ENCODE data around the gene TSPAN9. TPM values are rescaled to one million over a fixed set of nuclear protein-coding genes. Genes with fewer than 3 reads are reported as not detected.

Gene TSPAN9
- total RNA-seq, 1 experiment from 2014 or later: 28.7 TPM

GRCh38 chr12:3204730-3205531, 127.8 kb downstream of the TSPAN9 start:
- no peak for DNase-seq (ENCODE audit: low read depth)

- peak; percentile 60 for DNase-seq (ENCODE audit: low read depth)
Observed at GRCh38 chr12:3205742-3206519, 128.8 kb downstream of the TSPAN9 start.

GRCh38 chr12:3206536-3207072, 129.4 kb downstream of the TSPAN9 start:
- DNase-seq (ENCODE audit: low read depth): peak; percentile 25

DNA sequence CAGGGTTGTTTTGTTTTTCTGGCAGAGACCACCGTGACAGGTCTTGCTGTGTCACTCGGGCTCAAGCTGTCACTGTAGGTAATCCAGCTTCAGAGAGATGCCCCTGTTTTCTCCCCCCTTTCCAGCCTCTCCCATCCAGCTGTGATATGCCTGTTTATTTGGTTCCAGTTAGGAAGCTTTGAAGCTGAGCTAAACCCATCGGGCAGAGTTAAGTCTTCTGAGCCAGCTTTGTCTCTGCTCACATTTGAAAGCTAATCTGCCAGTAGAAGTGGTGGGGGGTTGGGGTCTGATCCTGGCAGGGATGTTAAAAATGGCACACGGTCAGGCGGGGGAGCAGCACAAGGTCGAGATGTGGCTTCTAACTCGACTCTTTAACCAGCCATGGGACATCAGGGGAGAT, 130.0 kb downstream of the TSPAN9 start:
- no peak for DNase-seq (ENCODE audit: low read depth)

DNA sequence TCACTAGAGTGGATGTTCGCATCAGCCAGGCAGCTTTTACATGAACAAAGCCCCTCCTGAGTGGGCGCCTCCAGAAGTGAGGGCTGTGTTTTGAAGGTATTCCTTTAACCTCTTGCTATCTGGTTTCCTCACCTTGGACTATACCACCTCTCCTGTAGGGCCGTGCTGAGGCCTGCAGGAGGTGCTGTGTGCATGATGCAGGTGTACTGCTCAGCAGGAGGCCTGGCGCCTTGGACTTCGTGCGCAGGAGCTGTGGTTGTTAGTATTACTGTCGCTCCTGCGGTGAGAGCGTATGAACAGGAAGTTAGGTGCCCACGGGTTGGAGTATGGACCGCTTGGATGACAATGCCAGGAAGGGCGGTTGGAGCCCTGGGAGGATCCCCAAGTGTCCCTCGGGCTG, 130.7 kb downstream of the TSPAN9 start:
- DNase-seq (ENCODE audit: low read depth): no peak

DNA sequence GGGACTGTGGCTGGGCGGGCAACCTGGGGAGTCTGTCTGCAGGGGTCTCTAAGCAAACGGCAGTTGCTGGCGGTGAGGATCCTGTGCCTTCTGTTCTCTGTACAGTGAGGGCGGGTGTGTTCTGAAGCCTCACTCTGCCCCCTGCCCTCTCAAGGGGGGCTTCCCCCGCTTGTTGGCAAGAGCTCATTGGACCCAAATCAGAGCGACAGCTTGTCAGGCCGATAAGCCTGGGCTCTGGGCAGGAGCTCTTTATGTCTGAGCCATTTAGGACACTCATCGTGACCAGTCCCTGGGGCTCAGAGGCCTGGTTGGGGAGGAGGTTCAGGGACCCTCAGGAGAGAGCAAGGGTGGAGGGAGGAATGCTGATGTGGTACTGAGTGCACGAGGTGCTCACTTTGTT, 136.0 kb downstream of the TSPAN9 start:
- DNase-seq (ENCODE audit: low read depth): no peak

GRCh38 chr12:3213768-3214167, 136.6 kb downstream of the TSPAN9 start:
- DNase-seq (ENCODE audit: low read depth): no peak

DNA sequence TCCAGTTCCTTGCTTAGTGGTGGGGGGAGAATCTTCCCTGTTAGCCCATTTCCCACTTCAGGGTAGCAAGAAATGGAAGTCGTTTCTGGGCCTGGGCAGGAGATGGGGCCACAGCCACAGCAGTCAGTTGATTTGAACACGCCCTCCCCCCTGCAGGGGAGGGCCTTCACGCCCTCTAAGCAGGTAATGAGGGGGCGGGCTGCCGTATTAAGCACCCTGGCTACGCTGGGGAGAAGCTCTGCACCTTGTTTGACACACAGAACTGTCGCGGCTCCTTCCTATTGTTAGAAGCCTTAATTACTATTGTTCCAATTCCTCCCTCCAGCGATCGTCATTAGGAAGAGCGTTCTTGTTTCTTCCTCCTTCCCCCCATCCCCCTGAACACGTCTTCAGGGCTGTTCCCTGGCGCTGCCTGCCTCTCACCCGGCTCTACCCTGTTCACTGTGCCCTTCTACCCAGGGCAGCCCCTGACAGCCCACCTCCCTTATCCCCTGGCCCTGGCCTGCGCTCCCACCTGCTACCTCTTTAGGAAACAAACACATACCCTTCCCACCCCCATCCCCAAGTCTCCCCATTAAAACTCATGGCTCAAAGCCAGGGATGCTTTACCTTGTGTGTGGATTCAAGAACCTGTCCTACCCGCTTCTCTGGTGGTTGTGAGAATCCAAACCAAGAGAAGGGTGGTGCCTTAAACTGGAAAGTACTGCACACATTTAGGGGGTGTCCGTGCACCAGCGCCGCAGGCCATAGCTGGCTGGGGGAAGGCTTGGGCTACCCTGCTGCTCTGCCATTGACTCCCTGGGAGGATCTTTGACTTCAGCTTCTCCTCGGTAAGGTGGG, 137.6 kb downstream of the TSPAN9 start:
- DNase-seq (ENCODE audit: low read depth): no peak

DNA sequence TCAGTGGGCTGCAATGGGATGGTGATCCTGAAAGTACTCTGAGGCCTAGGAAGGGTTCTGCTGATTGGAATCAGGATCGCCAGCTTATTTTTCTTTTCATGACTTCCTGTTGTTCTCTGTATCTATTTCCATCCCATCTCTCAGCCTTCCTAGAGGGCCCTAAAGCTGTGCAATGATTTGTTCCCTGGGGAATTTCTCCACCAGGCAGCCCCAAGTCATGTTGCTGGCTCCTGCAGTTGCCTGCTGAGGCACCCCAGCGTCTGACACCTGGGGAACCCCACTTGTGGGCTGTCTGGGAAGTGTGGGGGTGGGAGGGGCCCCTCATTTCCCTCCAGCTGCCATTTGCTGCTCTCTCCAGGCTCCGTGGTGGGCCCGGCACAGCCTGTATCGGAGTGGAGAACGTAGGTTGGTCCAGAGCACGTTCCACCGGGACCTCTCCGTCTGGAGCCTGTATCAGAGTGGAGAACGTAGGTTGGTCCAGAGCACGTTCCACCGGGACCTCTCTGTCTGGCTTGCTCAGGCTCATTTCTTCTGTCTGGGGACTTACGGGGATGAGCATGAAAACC, 138.3 kb downstream of the TSPAN9 start:
- no peak for DNase-seq (ENCODE audit: low read depth)

DNA sequence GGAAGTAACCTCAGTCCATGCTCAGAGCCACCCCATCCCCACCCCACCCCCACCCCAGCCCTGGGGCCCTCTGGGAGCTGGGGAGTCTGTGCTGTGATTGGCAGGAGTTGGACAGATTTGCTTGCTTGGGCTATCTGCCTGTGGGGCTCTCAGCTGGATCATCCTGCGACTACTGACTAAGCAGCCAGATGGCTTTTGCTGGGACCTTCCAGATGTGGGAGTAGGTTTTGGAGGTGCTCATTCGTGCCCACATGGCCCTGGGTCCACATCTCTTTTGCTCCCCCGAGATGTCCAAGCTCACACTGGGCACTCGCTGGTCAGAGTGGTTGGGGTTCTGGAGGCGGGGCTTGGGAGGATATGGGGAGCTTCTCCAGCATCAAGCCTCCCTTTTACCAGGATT, 138.9 kb downstream of the TSPAN9 start:
- no peak for DNase-seq (ENCODE audit: low read depth)

DNA sequence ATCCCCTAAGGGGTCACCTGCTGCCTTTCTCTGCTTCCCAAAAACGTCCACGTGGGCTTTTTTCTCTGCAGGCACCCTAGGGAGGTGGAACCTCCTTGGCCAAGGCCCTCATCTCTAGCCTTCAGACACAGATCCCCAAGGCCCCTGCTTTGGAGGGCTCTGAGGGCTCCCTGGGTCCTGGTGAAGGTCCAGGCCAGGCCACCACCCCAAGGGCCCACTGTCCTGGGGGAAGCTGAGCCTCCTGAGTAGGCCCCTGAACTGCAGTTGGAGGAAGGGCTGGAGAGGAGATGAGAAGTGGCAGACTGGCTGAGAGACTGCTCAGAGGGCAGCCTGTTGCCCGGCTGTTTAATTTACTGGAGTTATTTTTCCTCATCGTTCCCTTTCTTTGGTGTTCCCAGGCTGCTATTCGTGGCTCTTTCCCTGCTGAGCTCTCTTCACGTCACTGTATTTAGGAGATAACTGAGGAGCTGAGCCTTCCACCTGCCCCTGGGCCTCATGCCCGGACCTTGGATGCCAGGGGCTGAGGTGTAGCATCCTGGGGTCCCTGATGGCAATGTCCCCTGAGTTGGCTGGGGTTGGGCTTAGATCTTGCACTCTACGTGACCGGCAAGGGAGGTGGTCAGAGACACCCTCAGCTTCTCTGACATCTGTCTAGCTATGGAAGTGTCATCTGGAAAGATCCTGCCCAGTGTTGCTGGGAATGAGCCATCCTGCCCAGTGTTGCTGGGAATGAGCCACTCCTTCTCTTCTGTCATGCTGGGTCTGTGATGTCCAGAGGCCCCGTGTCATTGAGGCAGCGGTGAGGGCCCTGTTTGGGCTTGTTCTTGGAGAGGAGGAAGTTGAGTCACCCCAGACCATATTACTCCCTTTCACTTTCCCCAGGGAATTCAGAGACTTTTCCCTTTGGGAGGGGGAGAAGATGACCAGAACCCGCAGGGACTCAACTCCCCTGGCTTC, 139.8 kb downstream of the TSPAN9 start:
- peak; percentile 89 for DNase-seq (ENCODE audit: low read depth)

- no peak for DNase-seq (ENCODE audit: low read depth)
Observed at GRCh38 chr12:3217683-3218079, 140.5 kb downstream of the TSPAN9 start.

- DNase-seq (ENCODE audit: low read depth): peak; percentile 83
Observed at GRCh38 chr12:3218228-3219171, 141.3 kb downstream of the TSPAN9 start.

DNA sequence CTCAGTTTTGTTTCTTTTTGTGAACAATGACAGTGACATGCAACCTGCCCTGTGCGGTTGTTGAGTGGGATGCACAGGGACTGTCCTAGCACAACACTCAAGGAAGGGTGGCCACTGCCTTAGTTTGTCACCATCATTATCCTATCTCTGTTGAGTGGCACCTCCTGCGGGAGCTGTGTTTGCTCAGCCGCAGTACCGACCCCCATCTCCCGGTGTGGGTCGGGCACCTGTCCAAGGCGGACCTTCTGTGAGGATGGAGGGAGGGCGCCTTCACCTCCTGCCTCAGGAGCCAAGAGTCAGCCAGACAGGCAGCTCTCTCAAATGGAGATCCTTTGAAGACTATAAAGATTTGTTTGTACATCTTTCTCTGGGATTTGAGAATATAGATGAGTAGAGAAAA, 142.1 kb downstream of the TSPAN9 start:
- DNase-seq (ENCODE audit: low read depth): no peak

DNA sequence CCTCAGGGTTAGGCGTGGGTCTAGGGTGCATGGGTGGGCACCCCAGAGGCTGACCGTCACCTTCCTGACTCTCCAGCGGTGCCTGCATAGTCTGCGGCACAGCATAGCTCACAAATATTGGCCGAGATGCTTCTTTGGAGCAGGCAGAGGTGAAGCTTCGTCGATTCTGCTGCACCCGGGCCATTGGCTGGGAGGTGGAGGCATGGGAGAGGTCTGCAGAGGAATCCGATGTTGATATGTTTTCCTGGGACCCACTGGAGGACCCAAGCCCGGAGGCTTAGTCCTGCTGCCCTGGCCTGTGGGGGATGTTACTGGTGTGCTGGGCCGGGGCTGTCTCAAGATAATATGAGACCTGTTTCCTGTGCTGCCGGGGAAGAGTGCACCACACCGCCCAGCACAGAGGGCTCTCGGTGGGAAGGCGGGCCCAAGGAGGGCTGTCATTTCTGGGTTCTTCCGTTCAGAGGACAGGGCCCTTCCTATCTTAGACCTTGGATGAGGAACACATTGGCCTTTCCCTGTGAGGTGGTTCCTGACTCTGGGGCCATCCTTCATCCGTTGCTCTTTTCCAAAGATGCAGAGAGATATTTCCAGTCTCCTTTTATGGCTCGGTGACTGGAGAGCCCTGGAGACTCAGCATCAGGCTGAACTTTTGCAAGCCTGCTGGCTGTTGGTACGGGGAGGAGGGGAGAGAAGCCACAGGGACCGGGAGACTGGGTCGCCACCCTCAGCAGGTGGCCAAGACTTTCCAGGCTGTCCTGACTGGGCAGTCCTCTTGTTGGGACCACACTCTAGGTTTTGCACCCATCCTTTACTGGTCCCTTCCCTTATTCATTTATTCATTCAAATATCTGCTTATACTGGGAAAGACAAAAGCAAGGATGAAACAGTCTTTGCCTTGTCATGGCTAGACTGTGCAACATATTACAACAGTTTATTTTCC, 143.5 kb downstream of the TSPAN9 start:
- DNase-seq (ENCODE audit: low read depth): no peak

GRCh38 chr12:3222306-3222705, 145.1 kb downstream of the TSPAN9 start:
- no peak for DNase-seq (ENCODE audit: low read depth)

- DNase-seq (ENCODE audit: low read depth): no peak
Observed at GRCh38 chr12:3222979-3223378, 145.8 kb downstream of the TSPAN9 start.

Measured in LHCN-M2 (cell line).